ENCODE measurements around the gene PASK. TPM values are rescaled to one million over a fixed set of nuclear protein-coding genes. Genes with fewer than 3 reads are reported as not detected.

Gene PASK
- polyA plus RNA-seq, 3 donors, result 0.56 to 4.3 (median 0.70) TPM

DNA sequence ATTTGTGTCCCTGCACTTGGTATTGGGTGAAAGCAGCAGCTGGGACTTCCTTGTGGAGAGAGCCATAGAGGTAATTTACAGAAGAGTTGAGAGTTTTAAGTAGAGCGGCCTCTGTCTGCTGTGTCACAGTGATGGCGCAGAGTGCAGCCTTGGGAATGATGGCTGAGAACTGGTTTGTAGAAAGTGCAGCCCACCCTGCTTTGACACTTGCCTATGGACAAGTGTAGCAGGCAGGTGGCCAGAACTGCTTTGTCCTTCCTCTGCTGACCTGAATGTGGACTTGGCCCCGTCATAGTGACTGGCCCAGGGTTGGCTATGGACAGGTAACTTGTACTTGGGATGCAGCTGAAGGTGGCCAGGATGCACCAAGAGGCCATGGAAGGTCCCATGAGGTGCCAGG is 32.9 kb upstream of the PASK start:
- no peak overlapping the region for H3K27ac ChIP-seq (ENCODE audit: low read depth in 1 of 2, low read length in 2 of 2)
- no peaks in the 10 kb centered on the region for H3K4me1 Mint-ChIP-seq
- no peaks in the 10 kb centered on the region for H3K79me2 ChIP-seq (ENCODE audit: insufficient read depth, low read length)
- no peaks in the 10 kb centered on the region for H3K27me3 ChIP-seq (ENCODE audit: control insufficient read depth in 2 of 2, insufficient read depth in 2 of 2, low read length in 2 of 2)
- no peaks in the 10 kb centered on the region for H3K9me3 ChIP-seq (replicated peaks in 1 of 2; ENCODE audit: control insufficient read depth in 1 of 2, insufficient read depth in 1 of 2, low read length in 2 of 2)
- intact Hi-C loops (cut with micrococcal nuclease), result no loop called here
- no peak for DNase-seq
- TF ChIP-seq CTCF (IDR thresholded peaks at IDR 0.05), result no peak
- no peak overlapping the region for H3K4me2 ChIP-seq (replicated peaks; ENCODE audit: extremely low read depth, low read length, poor library complexity, severe bottlenecking)
- H3K27ac Mint-ChIP-seq, result no peak overlapping the region
- peaks cover 0 to 3% (median 1%) of the 10 kb centered on the region in 7 donors for H3K9me3 Mint-ChIP-seq
- H3K9ac ChIP-seq (ENCODE audit: insufficient read depth, low read length, poor library complexity, severe bottlenecking), result no peak overlapping the region
- 81% methylated on average over 3 of the region's 3 CpGs for WGBS (ENCODE audit: insufficient coverage)
- H3K4me3 ChIP-seq (replicated peaks in 1 of 3; ENCODE audit: low read depth in 2 of 3, low read length in 3 of 3), result no peak overlapping the region
- no peak overlapping the region for H3K4me3 Mint-ChIP-seq
- H3K36me3 ChIP-seq (replicated peaks in 1 of 2; ENCODE audit: control insufficient read depth in 1 of 2, insufficient read depth in 2 of 2, low read length in 2 of 2), result peaks cover 32 to 60% of the 10 kb centered on the region in 2 donors
- H4K20me1 ChIP-seq (ENCODE audit: insufficient read depth, low read length), result no peaks in the 10 kb centered on the region
- H3K27me3 Mint-ChIP-seq (ENCODE audit: low read depth in 3 of 3), result peaks cover 0 to 2% (median 0%) of the 10 kb centered on the region in 3 donors
- H3K36me3 Mint-ChIP-seq, result peaks cover 50 to 64% of the 10 kb centered on the region in 2 donors
- H2AFZ ChIP-seq (ENCODE audit: insufficient read depth, low read depth, low read length, poor library complexity, severe bottlenecking), result no peak overlapping the region
- H3K4me1 ChIP-seq (ENCODE audit: control insufficient read depth in 1 of 2, insufficient read depth in 2 of 2, low read length in 2 of 2), result no peaks in the 10 kb centered on the region

DNA sequence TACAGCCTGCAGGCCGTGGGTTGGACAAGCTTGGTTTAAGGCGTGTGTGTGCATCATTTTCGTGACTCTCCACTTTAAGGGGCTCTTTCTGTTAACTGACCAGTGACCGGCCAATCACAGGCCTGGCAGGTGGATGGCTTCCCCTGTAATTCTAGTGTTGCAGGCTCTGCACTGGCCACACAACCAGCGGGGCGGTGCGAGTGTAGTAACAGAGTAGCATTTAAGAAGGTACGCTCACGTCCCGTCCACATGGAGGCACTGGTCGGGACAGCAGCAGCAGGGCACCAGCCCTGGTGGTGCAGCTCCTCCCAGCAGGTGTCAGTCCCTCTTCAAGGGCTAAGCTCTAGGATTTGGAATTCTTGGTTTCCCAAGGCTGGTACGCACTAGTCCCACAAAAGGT is 31.2 kb upstream of the PASK start:
- WGBS (ENCODE audit: insufficient coverage), result over 99% methylated on average over 12 of the region's 12 CpGs
- peaks cover 42 to 75% of the 10 kb centered on the region in 2 donors for H3K36me3 ChIP-seq (replicated peaks in 1 of 2; ENCODE audit: control insufficient read depth in 1 of 2, insufficient read depth in 2 of 2, low read length in 2 of 2)
- no peaks in the 10 kb centered on the region for H3K27me3 Mint-ChIP-seq (ENCODE audit: low read depth in 3 of 3)
- no peak for TF ChIP-seq CTCF (IDR thresholded peaks at IDR 0.05)
- H3K9me3 ChIP-seq (replicated peaks in 1 of 2; ENCODE audit: control insufficient read depth in 1 of 2, insufficient read depth in 1 of 2, low read length in 2 of 2), result no peaks in the 10 kb centered on the region
- H3K36me3 Mint-ChIP-seq, result peaks cover 61 to 80% of the 10 kb centered on the region in 2 donors
- no peak overlapping the region for H3K4me2 ChIP-seq (replicated peaks; ENCODE audit: extremely low read depth, low read length, poor library complexity, severe bottlenecking)
- H3K4me1 ChIP-seq (ENCODE audit: control insufficient read depth in 1 of 2, insufficient read depth in 2 of 2, low read length in 2 of 2), result no peaks in the 10 kb centered on the region
- no peaks in the 10 kb centered on the region for H3K79me2 ChIP-seq (ENCODE audit: insufficient read depth, low read length)
- no peak overlapping the region for H3K4me3 Mint-ChIP-seq
- H3K4me3 ChIP-seq (replicated peaks in 1 of 3; ENCODE audit: low read depth in 2 of 3, low read length in 3 of 3), result no peak overlapping the region
- H3K9ac ChIP-seq (ENCODE audit: insufficient read depth, low read length, poor library complexity, severe bottlenecking), result no peak overlapping the region
- no peak overlapping the region for H2AFZ ChIP-seq (ENCODE audit: insufficient read depth, low read depth, low read length, poor library complexity, severe bottlenecking)
- H3K4me1 Mint-ChIP-seq, result no peaks in the 10 kb centered on the region
- H4K20me1 ChIP-seq (ENCODE audit: insufficient read depth, low read length), result no peaks in the 10 kb centered on the region
- H3K9me3 Mint-ChIP-seq, result peaks cover 0 to 3% (median 1%) of the 10 kb centered on the region in 7 donors
- no peaks in the 10 kb centered on the region for H3K27me3 ChIP-seq (ENCODE audit: control insufficient read depth in 2 of 2, insufficient read depth in 2 of 2, low read length in 2 of 2)
- no peak overlapping the region for H3K27ac Mint-ChIP-seq
- intact Hi-C loops (cut with micrococcal nuclease), result no loop called here
- no peak overlapping the region for H3K27ac ChIP-seq (ENCODE audit: low read depth in 1 of 2, low read length in 2 of 2)
- no peak for DNase-seq
